Measurements from ENCODE around the gene CCDC184. TPM values are rescaled to one million over a fixed set of nuclear protein-coding genes. Genes with fewer than 3 reads are reported as not detected.

CCDC184 gene
- total RNA-seq, 4 donors from 2014 or later: 0.24 to 0.63 (median 0.42) TPM

GRCh38 chr12:48194799-48195201 is 11.4 kb downstream of the CCDC184 start:
- no peak for DNase-seq (ENCODE audit: low spot score)
- ATAC-seq (ENCODE audit: low FRiP score): no peak
- no peak for TF ChIP-seq CTCF (IDR thresholded peaks at IDR 0.05)

GRCh38 chr12:48197549-48197970 is 14.1 kb downstream of the CCDC184 start:
- no peak for DNase-seq (ENCODE audit: low spot score)
- TF ChIP-seq CTCF (IDR thresholded peaks at IDR 0.05): no peak
- ATAC-seq (ENCODE audit: low FRiP score): no peak

- no peak for TF ChIP-seq CTCF (IDR thresholded peaks at IDR 0.05)
- ATAC-seq (ENCODE audit: low FRiP score) (peak; percentile 96), DNase-seq (ENCODE audit: low spot score) (peak; percentile 88)
Observed at GRCh38 chr12:48197971-48198671, 14.7 kb downstream of the CCDC184 start.

- TF ChIP-seq CTCF (IDR thresholded peaks at IDR 0.05): no peak
- ATAC-seq (ENCODE audit: low FRiP score) (no peak), DNase-seq (ENCODE audit: low spot score) (no peak)
Observed at GRCh38 chr12:48198672-48198971, 15.2 kb downstream of the CCDC184 start.

- no peak for TF ChIP-seq CTCF (IDR thresholded peaks at IDR 0.05)
- ATAC-seq (ENCODE audit: low FRiP score) (no peak), DNase-seq (ENCODE audit: low spot score) (no peak)
Observed at GRCh38 chr12:48198985-48199384, 15.5 kb downstream of the CCDC184 start.

GRCh38 chr12:48199774-48200221 is 16.4 kb downstream of the CCDC184 start:
- no peak for DNase-seq (ENCODE audit: low spot score)
- ATAC-seq (ENCODE audit: low FRiP score): no peak

More at GRCh38 chr12:48199774-48200221, 16.4 kb downstream of the CCDC184 start:
- no peak for TF ChIP-seq CTCF (IDR thresholded peaks at IDR 0.05)

Data from omental fat pad (tissue), 4 donors.